Upper lobe of left lung (tissue), 6 donors: Measurements from ENCODE around the gene EPB41L1. TPM values are rescaled to one million over a fixed set of nuclear protein-coding genes. Genes with fewer than 3 reads are reported as not detected.

Source experiments
- ATAC-seq, 2 donors: fragments of 200-7000 bp; cut with Tn5 transposase; one replicate each; pipeline ENCODE4 v1.9.1; 2022; ENCODE audit warnings: mild to moderate bottlenecking in 2 of 2, moderate library complexity in 2 of 2; ENCODE audit not compliant: low FRiP score in 2 of 2
- DNase-seq, 2 donors: peaks; one replicate each; pipeline ENCODE4 v3.0.0-alpha.2; 2019 to 2020
- H3K27ac ChIP-seq, 4 donors: fragments of 200-600 bp; sonication (generic); one replicate each; pipeline ENCODE4 v1.5.1; 2016 to 2019
- H3K27me3 ChIP-seq, 4 donors: fragments of 200-600 bp; sonication (generic); one replicate each; pipeline ENCODE4 v1.5.1; 2017 to 2019
- H3K36me3 ChIP-seq, 4 donors: fragments of 200-600 bp; sonication (generic); one replicate each; pipeline ENCODE4 v1.5.1; 2016 to 2019
- H3K4me1 ChIP-seq, 4 donors: fragments of 200-600 bp; sonication (generic); one replicate each; pipeline ENCODE4 v1.5.1; 2018 to 2019
- H3K4me3 ChIP-seq, 4 donors: fragments of 200-600 bp; sonication (generic); one replicate each; pipeline ENCODE4 v1.5.1; 2017 to 2019; ENCODE audit warnings: mild to moderate bottlenecking in 2 of 4, moderate library complexity in 1 of 4
- H3K9me3 ChIP-seq, 4 donors: fragments of 200-600 bp; sonication (generic); one replicate each; pipeline ENCODE4 v1.5.1; 2018 to 2019
- EP300 ChIP-seq, 4 donors: sonication (generic); formaldehyde crosslinking; IDR thresholded peaks; one replicate each; pipeline ENCODE4 v1.5.1; 2017; ENCODE audit warnings: antibody characterized with exemption in 4 of 4, control low read depth in 2 of 4
- POLR2A ChIP-seq, 4 donors: fragments of 450-650 bp; IDR thresholded peaks; one replicate each; pipeline ENCODE4 v1.5.1; 2016 to 2017; ENCODE audit warnings: antibody characterized with exemption in 4 of 4, mild to moderate bottlenecking in 2 of 4
- POLR2AphosphoS5 ChIP-seq, 2 donors: sonication (generic); formaldehyde crosslinking; IDR thresholded peaks; one replicate each; pipeline ENCODE4 v1.5.1; 2017; ENCODE audit warnings: antibody characterized with exemption in 2 of 2
- WGBS, 2 donors: methylation state at CpG; one replicate each; pipeline ENCODE4 v1.1.5; 2017 to 2018; 5-methylcytosine and 5-hydroxymethylcytosine counted together
- total RNA-seq, 6 donors: library from RNA; depleted of rRNA in 4 of 6; stranded (reverse); fragments of >200 nt in 4 of 6; gene quantifications; one replicate each; pipeline versions ENCODE4 v1.1.0 to v1.2.1, GENCODE V29; 2016 to 2021
- TF ChIP-seq, protein P1 (sequence below), 6 experiments: fragments of 450-650 bp in 4 of 6; fragments of 200-600 bp in 2 of 6; sonication (generic) in 2 of 6; IDR thresholded peaks; one replicate each; pipeline ENCODE4 v1.5.1; 2016 to 2019; ENCODE audit warnings: antibody characterized with exemption in 6 of 6
- donor health status: DM: no; HTN: no; CAD: no; lungs with moderate emphysema.
- donor health status: DM: no; HTN: yes; CAD: no; lungs with severe emphysema.

EPB41L1 gene
- total RNA-seq, 6 donors from 2014 or later = 56.6 to 104 (median 79.2) TPM

DNA sequence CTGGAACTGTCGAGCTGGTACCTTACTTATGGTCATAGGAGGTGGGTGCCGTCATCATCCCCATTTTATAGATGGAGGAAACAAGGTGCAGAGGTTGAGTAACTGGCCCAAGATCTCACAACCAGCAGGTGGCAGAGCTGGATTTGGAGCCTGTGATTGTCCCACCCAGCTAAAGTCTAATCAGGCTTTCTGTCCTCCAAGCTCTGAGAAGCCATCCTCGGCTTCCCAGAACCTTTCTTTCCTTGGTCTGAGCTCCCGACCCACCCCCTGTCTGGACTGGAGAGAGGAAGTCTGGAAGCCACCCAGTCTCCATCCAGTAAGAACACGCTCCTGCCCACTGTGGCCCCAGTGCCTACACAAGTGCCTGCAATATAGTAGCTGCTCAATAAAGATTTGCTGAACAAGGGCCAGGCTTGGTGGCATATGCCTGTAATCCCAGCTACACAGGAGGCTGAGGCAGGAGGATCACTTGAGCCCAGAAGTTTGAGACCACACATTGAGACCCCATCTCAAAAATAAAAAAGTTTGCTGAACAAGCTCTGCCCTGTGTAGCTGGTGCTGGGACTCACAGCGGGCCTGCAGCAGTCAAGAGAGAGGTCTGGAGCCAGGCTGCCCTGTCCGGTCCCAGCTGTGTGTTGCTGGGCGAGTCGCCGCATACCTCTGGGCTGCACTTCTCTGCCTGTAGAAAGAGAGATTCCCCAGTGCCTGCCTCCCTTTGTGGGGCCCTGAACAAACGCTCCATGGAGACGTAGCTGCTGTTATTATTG lies 119.1 kb downstream of the EPB41L1 start:
- Histone ChIP-seq H3K27me3 (peaks cover 0 to 2% (median 0%) of the 10 kb centered on the region in 4 donors), H3K36me3 (no peaks in the 10 kb centered on the region), H3K4me3 (no peak overlapping the region), H3K9me3 (no peaks in the 10 kb centered on the region), H3K27ac (no peak overlapping the region), H3K4me1 (no peaks in the 10 kb centered on the region)
- ATAC-seq (no peak), DNase-seq (no peak)
- 73 to 79% methylated on average over 12 of the region's 12 CpGs for WGBS, 2 donors
- TF ChIP-seq POLR2A (IDR thresholded peaks at IDR 0.05) (no peak), EP300 (IDR thresholded peaks at IDR 0.05) (no peak), POLR2AphosphoS5 (IDR thresholded peaks at IDR 0.05) (no peak)
- TF ChIP-seq, protein P1, sequence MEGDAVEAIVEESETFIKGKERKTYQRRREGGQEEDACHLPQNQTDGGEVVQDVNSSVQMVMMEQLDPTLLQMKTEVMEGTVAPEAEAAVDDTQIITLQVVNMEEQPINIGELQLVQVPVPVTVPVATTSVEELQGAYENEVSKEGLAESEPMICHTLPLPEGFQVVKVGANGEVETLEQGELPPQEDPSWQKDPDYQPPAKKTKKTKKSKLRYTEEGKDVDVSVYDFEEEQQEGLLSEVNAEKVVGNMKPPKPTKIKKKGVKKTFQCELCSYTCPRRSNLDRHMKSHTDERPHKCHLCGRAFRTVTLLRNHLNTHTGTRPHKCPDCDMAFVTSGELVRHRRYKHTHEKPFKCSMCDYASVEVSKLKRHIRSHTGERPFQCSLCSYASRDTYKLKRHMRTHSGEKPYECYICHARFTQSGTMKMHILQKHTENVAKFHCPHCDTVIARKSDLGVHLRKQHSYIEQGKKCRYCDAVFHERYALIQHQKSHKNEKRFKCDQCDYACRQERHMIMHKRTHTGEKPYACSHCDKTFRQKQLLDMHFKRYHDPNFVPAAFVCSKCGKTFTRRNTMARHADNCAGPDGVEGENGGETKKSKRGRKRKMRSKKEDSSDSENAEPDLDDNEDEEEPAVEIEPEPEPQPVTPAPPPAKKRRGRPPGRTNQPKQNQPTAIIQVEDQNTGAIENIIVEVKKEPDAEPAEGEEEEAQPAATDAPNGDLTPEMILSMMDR (IDR thresholded peaks at IDR 0.05) = no peak

DNA sequence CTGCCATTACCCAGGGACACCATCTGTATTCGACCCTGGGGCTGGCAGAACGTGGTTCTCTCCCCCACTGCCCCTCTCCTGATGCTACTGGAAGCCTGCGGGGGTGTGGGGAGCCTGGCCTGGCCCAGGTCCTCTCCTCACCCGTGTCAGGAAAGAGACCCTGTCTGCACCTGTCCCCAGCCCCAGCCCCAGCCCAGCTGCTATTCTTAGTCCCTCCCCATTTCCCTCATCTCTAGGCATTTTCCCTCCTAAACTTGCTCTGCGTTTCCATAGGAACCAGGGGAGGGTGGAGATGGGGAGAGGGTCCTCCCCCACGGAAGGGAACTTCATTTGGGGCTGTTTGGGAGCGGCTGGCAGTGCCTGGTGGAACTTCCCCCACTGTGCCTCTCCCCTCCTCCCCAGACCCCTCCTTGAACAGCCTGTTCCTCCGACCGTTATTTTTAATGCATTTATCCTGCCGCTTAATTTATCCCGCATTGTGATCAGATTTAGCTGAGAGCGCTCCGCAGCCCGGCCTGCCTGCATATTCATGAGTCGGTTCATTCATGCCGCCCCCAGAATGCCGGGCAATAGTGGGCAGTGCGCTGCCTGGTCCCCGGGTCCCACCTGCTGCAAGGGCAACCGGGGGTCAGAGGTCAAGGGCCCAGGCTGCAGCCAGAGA lies 119.8 kb downstream of the EPB41L1 start:
- Histone ChIP-seq H3K36me3 (no peaks in the 10 kb centered on the region), H3K9me3 (no peaks in the 10 kb centered on the region), H3K4me1 (no peaks in the 10 kb centered on the region), H3K27me3 (peaks cover 0 to 2% (median 0%) of the 10 kb centered on the region in 4 donors), H3K27ac (no peak overlapping the region), H3K4me3 (no peak overlapping the region)
- DNase-seq = no peak
- 48 to 49% methylated on average over 18 to 20 of the region's 20 CpGs for WGBS, 2 donors
- no peak for ATAC-seq
- TF ChIP-seq EP300 (IDR thresholded peaks at IDR 0.05) (no peak), POLR2A (IDR thresholded peaks at IDR 0.05) (no peak), POLR2AphosphoS5 (IDR thresholded peaks at IDR 0.05) (no peak)
- TF ChIP-seq, protein P1 (IDR thresholded peaks at IDR 0.05) = no peak

DNA sequence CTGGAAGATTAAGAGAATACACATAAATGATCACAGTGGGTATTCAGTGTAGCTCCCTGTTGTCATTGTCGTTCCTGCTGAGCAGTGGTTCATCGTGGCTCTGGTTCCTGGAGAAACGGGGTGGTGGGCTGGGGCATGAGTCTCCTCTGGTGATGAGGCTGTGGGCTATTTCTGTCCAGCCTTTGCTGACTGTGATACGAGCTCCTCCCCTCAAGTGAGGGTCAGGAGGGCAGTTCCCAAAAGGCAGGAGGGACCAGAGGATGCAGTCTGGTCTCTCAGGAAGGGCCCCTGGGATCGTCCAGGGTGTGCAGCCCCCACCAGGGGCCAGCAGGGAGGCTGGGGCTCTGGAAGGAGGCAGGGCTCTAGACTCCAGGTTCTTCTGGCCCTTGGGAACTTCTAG lies 120.5 kb downstream of the EPB41L1 start:
- no peak for DNase-seq
- no peak for ATAC-seq
- 58 to 61% methylated on average over 3 to 5 of the region's 5 CpGs for WGBS, 2 donors
- Histone ChIP-seq H3K9me3 (no peaks in the 10 kb centered on the region), H3K27me3 (peaks cover 0 to 2% (median 0%) of the 10 kb centered on the region in 4 donors), H3K4me3 (no peak overlapping the region), H3K4me1 (no peaks in the 10 kb centered on the region), H3K27ac (no peak overlapping the region), H3K36me3 (no peaks in the 10 kb centered on the region)
- no peak for TF ChIP-seq POLR2AphosphoS5 (IDR thresholded peaks at IDR 0.05)
- TF ChIP-seq, protein P1 (IDR thresholded peaks at IDR 0.05) = no peak
- TF ChIP-seq EP300 (IDR thresholded peaks at IDR 0.05) = no peak
- TF ChIP-seq POLR2A (IDR thresholded peaks at IDR 0.05) = no peak

DNA sequence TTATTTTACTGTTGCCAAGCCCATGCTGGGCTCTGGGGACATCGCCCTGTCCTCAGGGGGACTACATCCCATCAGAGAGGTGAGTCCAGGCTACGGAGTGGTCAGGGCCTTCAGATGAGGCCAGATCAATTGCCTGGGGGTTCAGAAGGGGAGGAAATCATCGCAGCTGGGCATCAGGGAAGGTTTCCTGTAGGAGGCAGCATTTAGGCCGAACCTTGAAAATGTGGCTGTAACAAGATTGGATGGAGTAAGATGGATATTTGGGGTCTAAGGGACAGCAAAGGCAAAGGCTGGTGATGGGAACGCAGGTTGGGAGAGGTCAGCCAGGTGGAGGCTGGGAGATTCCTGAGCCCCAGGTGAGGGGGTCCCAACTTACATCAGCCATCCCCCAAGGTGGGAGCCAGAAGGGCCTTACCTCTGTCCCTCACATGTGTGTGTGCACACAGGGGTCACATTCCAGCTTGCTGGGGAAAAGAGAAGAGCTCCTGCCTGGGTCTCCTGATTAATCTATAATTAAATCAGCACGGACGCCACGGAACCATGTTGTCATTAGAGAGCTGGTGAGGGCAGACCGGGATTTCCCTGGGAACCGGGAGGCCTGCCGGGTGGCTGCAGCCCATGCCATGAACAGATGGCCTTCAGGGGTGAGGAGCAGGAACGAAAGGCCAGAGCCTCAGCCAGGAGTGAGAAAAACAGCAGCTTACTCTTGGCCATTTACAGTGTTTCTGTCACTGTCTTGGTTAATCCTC lies 121.1 kb downstream of the EPB41L1 start:
- WGBS, 2 donors = 84 to 87% methylated on average over 4 to 12 of the region's 12 CpGs
- Histone ChIP-seq H3K27ac (no peak overlapping the region), H3K27me3 (peaks cover 0 to 2% (median 0%) of the 10 kb centered on the region in 4 donors), H3K9me3 (no peaks in the 10 kb centered on the region), H3K4me1 (no peaks in the 10 kb centered on the region), H3K4me3 (no peak overlapping the region), H3K36me3 (no peaks in the 10 kb centered on the region)
- ATAC-seq = no peak
- TF ChIP-seq, protein P1 (IDR thresholded peaks at IDR 0.05) = no peak
- TF ChIP-seq EP300 (IDR thresholded peaks at IDR 0.05) (no peak), POLR2A (IDR thresholded peaks at IDR 0.05) (no peak), POLR2AphosphoS5 (IDR thresholded peaks at IDR 0.05) (no peak)
- no peak for DNase-seq
